ENCODE data around the gene DPP6.
"Not testable (repeated sequence)": the region's sequence is repeated elsewhere in the genome, so short reads cannot be mapped to it uniquely, and the experiment has no call there.

DNA sequence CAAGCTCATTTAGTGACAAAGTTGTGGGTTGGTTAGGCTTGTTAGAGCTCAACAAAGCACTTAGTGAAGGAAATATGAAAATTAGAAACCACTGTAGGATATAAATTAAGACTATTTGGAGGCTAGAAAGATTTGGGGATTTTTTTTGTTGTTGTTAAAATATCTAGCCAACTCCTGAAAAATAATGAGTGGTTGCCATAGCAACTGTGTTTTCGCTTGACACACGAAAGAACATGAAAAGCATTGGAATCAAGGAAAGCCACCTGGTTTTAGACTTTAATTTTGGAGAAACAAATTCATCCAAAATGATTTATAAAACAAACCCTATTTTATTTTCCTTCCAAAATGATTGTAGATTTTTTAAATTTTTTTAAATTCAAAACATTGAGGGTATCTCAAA is 26.3 kb downstream of the DPP6 start:
- not testable (repeated sequence) for TF ChIP-seq POLR2A (IDR thresholded peaks at IDR 0.05; ENCODE audit: low read length); GATA1 (IDR thresholded peaks at IDR 0.05; ENCODE audit: low read depth, low read length)
